Activated B cell treated with CpG ODN at 0.5 μM for 24 hours (primary cell): ENCODE results near the gene RMDN3. TPM values are rescaled to one million over a fixed set of nuclear protein-coding genes. Genes with fewer than 3 reads are reported as not detected.

Source experiments
- ATAC-seq: fragments of 200-7000 bp; cut with Tn5 transposase; one replicate; pipeline ENCODE4 v1.10.0; 2021; ENCODE audit warnings: low read depth, mild to moderate bottlenecking, moderate library complexity
- CTCF ChIA-PET: fragments of 350-600 bp; sonication (Branson Sonifier 250); formaldehyde crosslinking; loops from one replicate; lab custom pipeline; 2021; ENCODE audit warnings: antibody characterized with exemption; lab: Charles Lee
- POLR2A ChIA-PET: fragments of 350-600 bp; sonication (Branson Sonifier 250); formaldehyde crosslinking; loops from one replicate; lab custom pipeline; 2021; ENCODE audit warnings: antibody characterized with exemption; lab: Charles Lee
- DNase-seq: peaks from one replicate; pipeline ENCODE4 v3.0.0; 2022
- H3K27ac Mint-ChIP-seq: one replicate; pipeline ENCODE4 v1.8.0; 2020; ENCODE audit warnings: mixed read lengths
- H3K27me3 Mint-ChIP-seq: one replicate; pipeline ENCODE4 v1.8.0; 2021; ENCODE audit warnings: mixed read lengths
- H3K36me3 Mint-ChIP-seq: one replicate; pipeline ENCODE4 v1.8.0; 2021; ENCODE audit warnings: low read depth, mixed read lengths
- H3K4me1 Mint-ChIP-seq: one replicate; pipeline ENCODE4 v1.8.0; 2021; ENCODE audit warnings: mixed read lengths
- H3K4me3 Mint-ChIP-seq: one replicate; pipeline ENCODE4 v1.8.0; 2020; ENCODE audit warnings: mild to moderate bottlenecking, mixed read lengths
- H3K9me3 Mint-ChIP-seq: one replicate; pipeline ENCODE4 v1.8.0; 2020; ENCODE audit warnings: mixed read lengths
- CTCF ChIP-seq: fragments of 200-600 bp; IDR thresholded peaks from one replicate; pipeline ENCODE4 v1.8.0; 2022; ENCODE audit warnings: antibody characterized with exemption, mild to moderate bottlenecking
- intact Hi-C: fragments of 100-400 bp; cut with micrococcal nuclease; formaldehyde crosslinking; loops from one replicate; pipeline ENCODE4 v1.15.1; 2024
- total RNA-seq: library from RNA; stranded (reverse); gene quantifications from 2 replicates; pipeline ENCODE4 v1.2.3, GENCODE V29; 2022

Gene RMDN3
- total RNA-seq, 1 donor from 2014 or later = 25.6 TPM

GRCh38 chr15:40796512-40796911 is 41.5 kb upstream of the RMDN3 start:
- ChIA-PET CTCF (no interaction called here), POLR2A (interaction anchor here (0.6 kb wide), 2 partner anchors 101 to 520 kb away, joined by 3 to 4 read pairs; no protein-coding TSS in a partner anchor)
- DNase-seq (no peak), ATAC-seq (no peak)
- peaks cover 7% of the 10 kb centered on the region for H3K4me1 Mint-ChIP-seq
- H3K27me3 Mint-ChIP-seq = no peaks in the 10 kb centered on the region
- no peak overlapping the region for H3K4me3 Mint-ChIP-seq
- H3K27ac Mint-ChIP-seq = no peak overlapping the region
- H3K36me3 Mint-ChIP-seq = peaks cover 41% of the 10 kb centered on the region
- H3K9me3 Mint-ChIP-seq = no peaks in the 10 kb centered on the region
- TF ChIP-seq CTCF = no peak
- intact Hi-C loops = no loop called here

GRCh38 chr15:40796041-40796440 is 41.0 kb upstream of the RMDN3 start:
- DNase-seq = no peak
- POLR2A ChIA-PET = interaction anchor here (0.6 kb wide), 1 partner anchor 521 kb away, joined by 4 read pairs; no protein-coding TSS in a partner anchor
- Mint-ChIP-seq H3K27me3 (no peaks in the 10 kb centered on the region), H3K4me3 (no peak overlapping the region), H3K36me3 (peaks cover 38% of the 10 kb centered on the region), H3K4me1 (peaks cover 7% of the 10 kb centered on the region), H3K27ac (no peak overlapping the region), H3K9me3 (no peaks in the 10 kb centered on the region)
- intact Hi-C loops = no loop called here
- ATAC-seq = no peak
- CTCF ChIA-PET = no interaction called here
- no peak for TF ChIP-seq CTCF

- no peaks in the 10 kb centered on the region for H3K27me3 Mint-ChIP-seq
- POLR2A ChIA-PET = no interaction called here
- CTCF ChIA-PET = interaction anchor here (0.5 kb wide), 1 partner anchor 134 kb away, joined by 3 read pairs; no protein-coding TSS in a partner anchor
- H3K4me3 Mint-ChIP-seq = no peak overlapping the region
- no peak for TF ChIP-seq CTCF
- no peak for DNase-seq
- no peak for ATAC-seq
- H3K36me3 Mint-ChIP-seq = peaks cover 28% of the 10 kb centered on the region
- peaks cover 6% of the 10 kb centered on the region for H3K4me1 Mint-ChIP-seq
- intact Hi-C loops = no loop called here
- H3K9me3 Mint-ChIP-seq = no peaks in the 10 kb centered on the region
- no peak overlapping the region for H3K27ac Mint-ChIP-seq
Measured at GRCh38 chr15:40793216-40793989, 38.3 kb upstream of the RMDN3 start.

- TF ChIP-seq CTCF = no peak
- H3K36me3 Mint-ChIP-seq = peaks cover 24% of the 10 kb centered on the region
- no peaks in the 10 kb centered on the region for H3K9me3 Mint-ChIP-seq
- no peak overlapping the region for H3K27ac Mint-ChIP-seq
- ATAC-seq = no peak
- DNase-seq = no peak
- ChIA-PET POLR2A (interaction anchor here (0.7 kb wide), 1 partner anchor 22 kb away, joined by 7 read pairs; no protein-coding TSS in a partner anchor), CTCF (no interaction called here)
- peaks cover 10% of the 10 kb centered on the region for H3K4me1 Mint-ChIP-seq
- no peak overlapping the region for H3K4me3 Mint-ChIP-seq
- intact Hi-C loops = no loop called here
- no peaks in the 10 kb centered on the region for H3K27me3 Mint-ChIP-seq
Measured at GRCh38 chr15:40792394-40792793, 37.3 kb upstream of the RMDN3 start.

- ATAC-seq (no peak), DNase-seq (no peak)
- POLR2A ChIA-PET = no interaction called here
- no peak overlapping the region for H3K4me3 Mint-ChIP-seq
- no peaks in the 10 kb centered on the region for H3K27me3 Mint-ChIP-seq
- CTCF ChIA-PET = interaction anchor here (0.7 to 1.5 kb wide), 2 partner anchors 9 to 52 kb away, joined by 3 to 6 read pairs; no protein-coding TSS in a partner anchor
- peaks cover 11% of the 10 kb centered on the region for H3K4me1 Mint-ChIP-seq
- peaks cover 19% of the 10 kb centered on the region for H3K36me3 Mint-ChIP-seq
- no peaks in the 10 kb centered on the region for H3K9me3 Mint-ChIP-seq
- intact Hi-C loops = no loop called here
- H3K27ac Mint-ChIP-seq = no peak overlapping the region
- no peak for TF ChIP-seq CTCF
Measured at GRCh38 chr15:40790718-40791117, 35.7 kb upstream of the RMDN3 start.
